PC-9 (cell line): Measurements from ENCODE around the gene TMEM141. TPM values are rescaled to one million over a fixed set of nuclear protein-coding genes. Genes with fewer than 3 reads are reported as not detected.

Experiments
- BruUV-seq: library from RNA; stranded (reverse); fragments of 400-500 nt; replicated peaks from 2 replicates; lab custom pipeline; 2021; lab: Mats Ljungman, UMichigan
- CTCF ChIA-PET: fragments of 300-600 bp; sonication (Branson Sonifier 250); formaldehyde crosslinking; loops from one replicate; lab custom pipeline; 2022; ENCODE audit warnings: antibody characterized with exemption; lab: Charles Lee
- POLR2A ChIA-PET: fragments of 300-600 bp; sonication (Branson Sonifier 250); formaldehyde crosslinking; loops from one replicate; lab custom pipeline; 2022; ENCODE audit warnings: antibody characterized with exemption; ENCODE audit not compliant: unreplicated experiment; lab: Charles Lee
- DNase-seq, 2 experiments: peaks; one replicate each; pipeline versions ENCODE4 v3.0.0 to v3.0.0-alpha.2; 2015 to 2022; ENCODE audit warnings: mixed read lengths in 1 of 2
- H2AFZ ChIP-seq: fragments of 200-600 bp; sonication (generic); 2 replicates; pipeline ENCODE4 v1.8.1; 2017; ENCODE audit warnings: antibody characterized with exemption
- H3F3A ChIP-seq: fragments of 200-600 bp; sonication (generic); 2 replicates; pipeline ENCODE4 v1.8.1; 2017; ENCODE audit warnings: antibody characterized with exemption, mild to moderate bottlenecking, low read depth; ENCODE audit not compliant: insufficient read depth
- H3K27ac ChIP-seq: fragments of 200-600 bp; sonication (generic); 2 replicates; pipeline ENCODE4 v1.6.1; 2016; ENCODE audit warnings: mixed run types
- H3K27me3 ChIP-seq: fragments of 200-600 bp; sonication (generic); 2 replicates; pipeline ENCODE4 v1.6.1; 2016; ENCODE audit warnings: low read depth, mixed run types; ENCODE audit not compliant: insufficient read depth
- H3K36me3 ChIP-seq: fragments of 200-600 bp; sonication (generic); 2 replicates; pipeline ENCODE4 v1.6.1; 2016; ENCODE audit warnings: low read depth, mixed run types
- H3K4me1 ChIP-seq: fragments of 200-600 bp; sonication (generic); replicated peaks from 2 replicates; pipeline ENCODE4 v1.6.1; 2016; ENCODE audit warnings: mixed run types; ENCODE audit not compliant: insufficient read depth
- H3K4me2 ChIP-seq: fragments of 200-600 bp; sonication (generic); 2 replicates; pipeline ENCODE4 v1.6.1; 2017; ENCODE audit warnings: mixed run types
- H3K4me3 ChIP-seq: fragments of 200-600 bp; sonication (generic); 2 replicates; pipeline ENCODE4 v1.6.1; 2016; ENCODE audit warnings: mixed run types
- H3K79me2 ChIP-seq: fragments of 200-600 bp; sonication (generic); 2 replicates; pipeline ENCODE4 v1.6.1; 2017; ENCODE audit warnings: low read depth, mixed run types
- H3K9me2 ChIP-seq: fragments of 200-600 bp; sonication (generic); 2 replicates; pipeline ENCODE4 v1.8.1; 2017; ENCODE audit warnings: mild to moderate bottlenecking; ENCODE audit not compliant: insufficient read depth
- H3K9me3 ChIP-seq: fragments of 200-600 bp; sonication (generic); 2 replicates; pipeline ENCODE4 v1.8.1; 2016; ENCODE audit warnings: low read depth; ENCODE audit not compliant: insufficient read depth
- H4K20me1 ChIP-seq: fragments of 200-600 bp; sonication (generic); 2 replicates; pipeline ENCODE4 v1.8.1; 2017; ENCODE audit not compliant: insufficient read depth
- CTCF ChIP-seq: fragments of 200-600 bp; sonication (generic); conservative IDR thresholded peaks from 2 replicates; pipeline ENCODE4 v1.6.1; 2017; ENCODE audit warnings: mixed run types, antibody characterized with exemption, mild to moderate bottlenecking, moderate library complexity
- EZH2 ChIP-seq: fragments of 200-600 bp; sonication (generic); IDR thresholded peaks from 2 replicates; pipeline ENCODE4 v1.8.0; 2017; ENCODE audit warnings: antibody characterized with exemption, low read depth
- intact Hi-C: fragments of 100-400 bp; cut with micrococcal nuclease; formaldehyde crosslinking; loops from one replicate; pipeline ENCODE4 v1.10.0; 2022; ENCODE audit not compliant: unreplicated experiment
- total RNA-seq: library from RNA; stranded (reverse); gene quantifications from 2 replicates; pipeline ENCODE4 v1.2.3, GENCODE V29; 2021

The TMEM141 gene
- total RNA-seq, 1 experiment from 2014 or later: 83.6 TPM

- Histone ChIP-seq H3F3A (peaks cover 1% of the 10 kb centered on the region; the same call in 1 of the 2 replicates), H3K79me2 (no peaks in the 10 kb centered on the region), H3K4me2 (no peak overlapping the region), H3K27me3 (no peaks in the 10 kb centered on the region), H3K4me3 (no peak overlapping the region), H3K36me3 (no peaks in the 10 kb centered on the region), H3K27ac (no peak overlapping the region), H3K4me1 (no peaks in the 10 kb centered on the region), H3K9me3 (no peaks in the 10 kb centered on the region), H2AFZ (no peak overlapping the region), H4K20me1 (peaks cover 6% of the 10 kb centered on the region; the same call in 1 of the 2 replicates), H3K9me2 (no peaks in the 10 kb centered on the region)
- ChIA-PET POLR2A (no interaction called here), CTCF (no interaction called here)
- DNase-seq: peak in 1 of 2 experiments; percentile 20
- no peak for TF ChIP-seq CTCF
- TF ChIP-seq EZH2: no peak
- no TSS peak for BruUV-seq
- intact Hi-C loops: no loop called here
These were observed 37.5 kb downstream of the TMEM141 start for GRCh38 chr9:136828474-136829140.

GRCh38 chr9:136829412-136829811 lies 38.3 kb downstream of the TMEM141 start:
- intact Hi-C loops: no loop called here
- ChIA-PET CTCF (no interaction called here), POLR2A (no interaction called here)
- no peaks in the 10 kb centered on the region for H3K27me3 ChIP-seq
- no peak overlapping the region for H3K4me3 ChIP-seq
- H3K4me2 ChIP-seq: no peak overlapping the region
- no peaks in the 10 kb centered on the region for H3K79me2 ChIP-seq
- peak in 1 of 2 experiments; percentile 20 for DNase-seq
- H3K36me3 ChIP-seq: no peaks in the 10 kb centered on the region
- no peaks in the 10 kb centered on the region for H3K4me1 ChIP-seq
- H3K9me2 ChIP-seq: no peaks in the 10 kb centered on the region
- H3F3A ChIP-seq: peaks cover 9% of the 10 kb centered on the region; the same call in 1 of the 2 replicates
- no peak overlapping the region for H3K27ac ChIP-seq
- no peaks in the 10 kb centered on the region for H3K9me3 ChIP-seq
- 0 out of 2 replicates have a peak, but pooled peaks cover 6% of the 10 kb centered on the region for H4K20me1 ChIP-seq
- H2AFZ ChIP-seq: no peak overlapping the region
- BruUV-seq: TSS peak; percentile 7
- no peak for TF ChIP-seq CTCF
- TF ChIP-seq EZH2: no peak

GRCh38 chr9:136829981-136830885 lies 39.1 kb downstream of the TMEM141 start:
- TF ChIP-seq CTCF: no peak
- TF ChIP-seq EZH2: no peak
- no peaks in the 10 kb centered on the region for H3K9me3 ChIP-seq
- H3K36me3 ChIP-seq: no peaks in the 10 kb centered on the region
- H3K27ac ChIP-seq: no peak overlapping the region
- no peaks in the 10 kb centered on the region for H3K4me1 ChIP-seq
- no peak overlapping the region for H3K4me2 ChIP-seq
- peaks cover 13% of the 10 kb centered on the region; the same call in 1 of the 2 replicates for H3F3A ChIP-seq
- H3K4me3 ChIP-seq: no peak overlapping the region
- no TSS peak for BruUV-seq
- ChIA-PET POLR2A (no interaction called here), CTCF (no interaction called here)
- H3K79me2 ChIP-seq: no peaks in the 10 kb centered on the region
- peak in 1 of 2 experiments; percentile 29 for DNase-seq
- no peaks in the 10 kb centered on the region for H4K20me1 ChIP-seq
- H3K9me2 ChIP-seq: no peaks in the 10 kb centered on the region
- H2AFZ ChIP-seq: no peak overlapping the region
- intact Hi-C loops: no loop called here
- H3K27me3 ChIP-seq: no peaks in the 10 kb centered on the region
